ENCODE measurements around the gene PRR5.

DNA sequence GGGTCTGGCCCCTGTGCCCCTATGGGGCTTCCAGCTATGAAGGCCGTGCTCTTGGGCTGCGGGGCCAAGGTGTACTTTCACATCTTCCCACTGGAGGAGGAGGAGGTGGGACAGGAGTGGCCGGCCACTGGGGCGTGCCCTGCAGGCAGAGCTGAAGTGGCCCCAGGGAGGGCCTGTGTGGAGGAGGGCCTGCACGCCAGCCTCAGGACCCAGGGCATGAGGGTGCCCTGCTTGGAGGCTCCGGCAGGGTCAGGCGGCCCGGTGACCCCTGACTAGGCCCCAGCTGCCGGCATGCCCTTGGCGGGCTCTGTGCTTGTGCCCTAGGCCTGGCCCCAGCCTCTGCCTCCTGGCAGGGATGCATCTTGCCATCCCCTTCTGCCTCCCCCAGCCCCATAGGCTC is 5.2 kb downstream of the PRR5 start:
- TF ChIP-seq, protein P1, sequence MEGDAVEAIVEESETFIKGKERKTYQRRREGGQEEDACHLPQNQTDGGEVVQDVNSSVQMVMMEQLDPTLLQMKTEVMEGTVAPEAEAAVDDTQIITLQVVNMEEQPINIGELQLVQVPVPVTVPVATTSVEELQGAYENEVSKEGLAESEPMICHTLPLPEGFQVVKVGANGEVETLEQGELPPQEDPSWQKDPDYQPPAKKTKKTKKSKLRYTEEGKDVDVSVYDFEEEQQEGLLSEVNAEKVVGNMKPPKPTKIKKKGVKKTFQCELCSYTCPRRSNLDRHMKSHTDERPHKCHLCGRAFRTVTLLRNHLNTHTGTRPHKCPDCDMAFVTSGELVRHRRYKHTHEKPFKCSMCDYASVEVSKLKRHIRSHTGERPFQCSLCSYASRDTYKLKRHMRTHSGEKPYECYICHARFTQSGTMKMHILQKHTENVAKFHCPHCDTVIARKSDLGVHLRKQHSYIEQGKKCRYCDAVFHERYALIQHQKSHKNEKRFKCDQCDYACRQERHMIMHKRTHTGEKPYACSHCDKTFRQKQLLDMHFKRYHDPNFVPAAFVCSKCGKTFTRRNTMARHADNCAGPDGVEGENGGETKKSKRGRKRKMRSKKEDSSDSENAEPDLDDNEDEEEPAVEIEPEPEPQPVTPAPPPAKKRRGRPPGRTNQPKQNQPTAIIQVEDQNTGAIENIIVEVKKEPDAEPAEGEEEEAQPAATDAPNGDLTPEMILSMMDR (conservative IDR thresholded peaks at IDR 0.05; ENCODE audit: low read depth in 2 of 2) = no peak
- TF ChIP-seq POLR2AphosphoS5 (IDR thresholded peaks at IDR 0.05; ENCODE audit: low read depth) (no peak), EZH2 (IDR thresholded peaks at IDR 0.05; ENCODE audit: low read depth, unreplicated experiment) (no peak), CREB1 (CRISPR knock-in tag; IDR thresholded peaks at IDR 0.05; ENCODE audit: low read depth) (no peak)
- TF ChIP-seq, protein P2, sequence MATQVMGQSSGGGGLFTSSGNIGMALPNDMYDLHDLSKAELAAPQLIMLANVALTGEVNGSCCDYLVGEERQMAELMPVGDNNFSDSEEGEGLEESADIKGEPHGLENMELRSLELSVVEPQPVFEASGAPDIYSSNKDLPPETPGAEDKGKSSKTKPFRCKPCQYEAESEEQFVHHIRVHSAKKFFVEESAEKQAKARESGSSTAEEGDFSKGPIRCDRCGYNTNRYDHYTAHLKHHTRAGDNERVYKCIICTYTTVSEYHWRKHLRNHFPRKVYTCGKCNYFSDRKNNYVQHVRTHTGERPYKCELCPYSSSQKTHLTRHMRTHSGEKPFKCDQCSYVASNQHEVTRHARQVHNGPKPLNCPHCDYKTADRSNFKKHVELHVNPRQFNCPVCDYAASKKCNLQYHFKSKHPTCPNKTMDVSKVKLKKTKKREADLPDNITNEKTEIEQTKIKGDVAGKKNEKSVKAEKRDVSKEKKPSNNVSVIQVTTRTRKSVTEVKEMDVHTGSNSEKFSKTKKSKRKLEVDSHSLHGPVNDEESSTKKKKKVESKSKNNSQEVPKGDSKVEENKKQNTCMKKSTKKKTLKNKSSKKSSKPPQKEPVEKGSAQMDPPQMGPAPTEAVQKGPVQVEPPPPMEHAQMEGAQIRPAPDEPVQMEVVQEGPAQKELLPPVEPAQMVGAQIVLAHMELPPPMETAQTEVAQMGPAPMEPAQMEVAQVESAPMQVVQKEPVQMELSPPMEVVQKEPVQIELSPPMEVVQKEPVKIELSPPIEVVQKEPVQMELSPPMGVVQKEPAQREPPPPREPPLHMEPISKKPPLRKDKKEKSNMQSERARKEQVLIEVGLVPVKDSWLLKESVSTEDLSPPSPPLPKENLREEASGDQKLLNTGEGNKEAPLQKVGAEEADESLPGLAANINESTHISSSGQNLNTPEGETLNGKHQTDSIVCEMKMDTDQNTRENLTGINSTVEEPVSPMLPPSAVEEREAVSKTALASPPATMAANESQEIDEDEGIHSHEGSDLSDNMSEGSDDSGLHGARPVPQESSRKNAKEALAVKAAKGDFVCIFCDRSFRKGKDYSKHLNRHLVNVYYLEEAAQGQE (IDR thresholded peaks at IDR 0.05; ENCODE audit: unreplicated experiment) = no peak

All from GM23338 (cell line).